HUDEP-2 (cell line): ENCODE data around the gene XPO6.

Experiments
- DNase-seq, 76 experiments: peaks; one replicate each; lab custom pipeline; 2025; ENCODE audit not compliant: unreplicated experiment in 76 of 76; lab: John Stamatoyannopoulos, UW

The XPO6 gene

GRCh38 chr16:28096983-28097899 lies 114.5 kb downstream of the XPO6 start:
- DNase-seq = no peak

- no peak for DNase-seq
Observed at GRCh38 chr16:28093385-28093725, 118.4 kb downstream of the XPO6 start.

GRCh38 chr16:28092721-28093384 lies 118.9 kb downstream of the XPO6 start:
- DNase-seq = no peak

GRCh38 chr16:28091656-28092055 lies 120.1 kb downstream of the XPO6 start:
- DNase-seq = no peak

GRCh38 chr16:28090646-28091377 lies 121.0 kb downstream of the XPO6 start:
- DNase-seq = peak in 1 of 76 experiments; percentile 3

- no peak for DNase-seq
Observed at GRCh38 chr16:28089992-28090365, 121.8 kb downstream of the XPO6 start.

GRCh38 chr16:28089205-28089991 lies 122.4 kb downstream of the XPO6 start:
- no peak for DNase-seq

- DNase-seq = no peak
Observed at GRCh38 chr16:28087675-28088300, 124.0 kb downstream of the XPO6 start.

GRCh38 chr16:28087140-28087660 lies 124.6 kb downstream of the XPO6 start:
- no peak for DNase-seq

- no peak for DNase-seq
Observed at GRCh38 chr16:28086186-28087139, 125.3 kb downstream of the XPO6 start.

- no peak for DNase-seq
Observed at GRCh38 chr16:28085389-28086171, 126.2 kb downstream of the XPO6 start.

- no peak for DNase-seq
Observed at GRCh38 chr16:28084209-28084608, 127.6 kb downstream of the XPO6 start.

GRCh38 chr16:28082624-28083023 lies 129.1 kb downstream of the XPO6 start:
- no peak for DNase-seq

GRCh38 chr16:28081391-28081968 lies 130.3 kb downstream of the XPO6 start:
- no peak for DNase-seq

GRCh38 chr16:28078261-28078660 lies 133.5 kb downstream of the XPO6 start:
- DNase-seq = no peak

- DNase-seq = no peak
Observed at GRCh38 chr16:28073836-28074235, 137.9 kb downstream of the XPO6 start.

GRCh38 chr16:28072087-28072486 lies 139.7 kb downstream of the XPO6 start:
- DNase-seq = no peak
